ENCODE results near the gene PPIE. TPM values are rescaled to one million over a fixed set of nuclear protein-coding genes. Genes with fewer than 3 reads are reported as not detected.

PPIE gene
- total RNA-seq, 1 experiment from 2014 or later, result 73.8 TPM

GRCh38 chr1:39690794-39691382 lies 47.8 kb upstream of the PPIE start:
- H2AFZ ChIP-seq (ENCODE audit: low read depth, low read length, poor library complexity, severe bottlenecking), result no peak overlapping the region
- intact Hi-C loops (cut with micrococcal nuclease), result no loop called here

GRCh38 chr1:39691383-39692151 lies 47.1 kb upstream of the PPIE start, which contains the start of gene HPCAL4:
HPCAL4 (minus strand) TSS chr1:39691433; CDS start chr1:39684603, 6,830 bp downstream.
- Histone ChIP-seq H2AFZ (ENCODE audit: low read depth, low read length, poor library complexity, severe bottlenecking) (peak within 1 kb of the TSS; percentile 82), H3K36me3 (ENCODE audit: control insufficient read depth in 1 of 2, insufficient read depth in 2 of 2, low read length in 2 of 2) (no peaks in the 10 kb centered on the region), H3K79me2 (ENCODE audit: insufficient read depth, low read length) (no peaks in the 10 kb centered on the region), H3K4me2 (ENCODE audit: low read length) (peak within 1 kb of the TSS; percentile 88), H3K27ac (ENCODE audit: low read depth, low read length) (no peak within 1 kb of the TSS; the same call in 1 of the 2 replicates), H3K4me1 (ENCODE audit: control insufficient read depth in 1 of 2, insufficient read depth in 2 of 2, low read length in 2 of 2) (peaks cover 3 to 20% of the 10 kb centered on the region in 2 experiments; a peak in 2 of 4 replicates), H3K27me3 (ENCODE audit: insufficient read depth, low read length) (0 out of 2 replicates have a peak, but pooled peaks cover 4% of the 10 kb centered on the region), H3K9ac (ENCODE audit: low read length) (peak within 1 kb of the TSS; percentile 44), H3K9me3 (ENCODE audit: control insufficient read depth in 1 of 2, insufficient read depth in 1 of 2, low read depth in 1 of 2, low read length in 2 of 2) (no peaks in the 10 kb centered on the region), H3K9me2 (ENCODE audit: insufficient read depth) (no peaks in the 10 kb centered on the region), H3K4me3 (replicated peaks in 1 of 2; ENCODE audit: low read depth in 1 of 2, low read length in 2 of 2) (peak within 1 kb of the TSS; percentile 48 to 59), H4K20me1 (ENCODE audit: insufficient read depth) (no peaks in the 10 kb centered on the region)
- ChIA-PET RAD21 (ENCODE audit: low non-redundant PET in 1 of 2, low total read pairs in 2 of 2, uncharacterized antibody in 2 of 2, unreplicated experiment in 2 of 2) (no interaction called here), POLR2A (interaction anchor here (0.8 kb wide), 1 partner anchor 10 kb away, joined by 3 read pairs; no protein-coding TSS in a partner anchor), CTCF (interaction anchor here (1.0 to 1.5 kb wide), 4 partner anchors 10 to 85 kb away, joined by 5 to 10 read pairs (median 6); no protein-coding TSS in a partner anchor)
- intact Hi-C loops (cut with micrococcal nuclease), result no loop called here
- peak; percentile 100 for ATAC-seq
- DNase-seq (ENCODE audit: low read depth, low spot score), result peak; percentile 74
- no TSS peak for BruUV-seq (replicated peaks)
- no peak for TF ChIP-seq EZH2phosphoT487 (IDR thresholded peaks at IDR 0.05; ENCODE audit: borderline replicate concordance)
- TF ChIP-seq SIN3A (IDR thresholded peaks at IDR 0.05; ENCODE audit: low read depth), result no peak
- TF ChIP-seq ZFX (IDR thresholded peaks at IDR 0.05), result no peak
- TF ChIP-seq ELF1 (IDR thresholded peaks at IDR 0.05; ENCODE audit: borderline replicate concordance, low read depth), result no peak
- TF ChIP-seq MAX (IDR thresholded peaks at IDR 0.05), result no peak; the same call in 1 of the 2 replicates
- TF ChIP-seq SRF (IDR thresholded peaks at IDR 0.05; ENCODE audit: low read depth), result no peak
- TF ChIP-seq ZNF274 (IDR thresholded peaks at IDR 0.05; ENCODE audit: low read depth, low read length), result no peak
- no peak for TF ChIP-seq CTCF (IDR thresholded peaks at IDR 0.05 in 2 of 3, conservative IDR thresholded peaks at IDR 0.05 in 1 of 3; ENCODE audit: borderline replicate concordance in 1 of 3, insufficient read depth in 1 of 3, low read depth in 2 of 3, low read length in 2 of 3)
- no peak for TF ChIP-seq POLR2AphosphoS5 (IDR thresholded peaks at IDR 0.05; ENCODE audit: low read depth, low read length)
- TF ChIP-seq SP1 (IDR thresholded peaks at IDR 0.05; ENCODE audit: low read depth), result no peak
- no peak for TF ChIP-seq POLR2A (IDR thresholded peaks at IDR 0.05; ENCODE audit: borderline replicate concordance, extremely low read depth, insufficient read depth, insufficient read length)
- no peak for TF ChIP-seq TCF7L2 (IDR thresholded peaks at IDR 0.05; ENCODE audit: borderline replicate concordance, extremely low read depth, insufficient read depth, insufficient read length)
- TF ChIP-seq EZH2 (IDR thresholded peaks at IDR 0.05), result no peak
- TF ChIP-seq EGR1 (IDR thresholded peaks at IDR 0.05; ENCODE audit: low read depth), result no peak

More at GRCh38 chr1:39690794-39691382, 47.8 kb upstream of the PPIE start:
- ChIA-PET RAD21 (ENCODE audit: low non-redundant PET in 1 of 2, low total read pairs in 2 of 2, uncharacterized antibody in 2 of 2, unreplicated experiment in 2 of 2) (no interaction called here), CTCF (interaction anchor here (1.0 to 1.5 kb wide), 4 partner anchors 11 to 85 kb away, joined by 5 to 10 read pairs (median 6); no protein-coding TSS in a partner anchor), POLR2A (interaction anchor here (0.8 kb wide), 1 partner anchor 10 kb away, joined by 3 read pairs; no protein-coding TSS in a partner anchor)
- H3K4me2 ChIP-seq (ENCODE audit: low read length), result peak overlapping the region; percentile 88
- no peaks in the 10 kb centered on the region for H3K36me3 ChIP-seq (ENCODE audit: control insufficient read depth in 1 of 2, insufficient read depth in 2 of 2, low read length in 2 of 2)
- BruUV-seq (replicated peaks), result no TSS peak
- H4K20me1 ChIP-seq (ENCODE audit: insufficient read depth), result no peaks in the 10 kb centered on the region
- H3K27me3 ChIP-seq (ENCODE audit: insufficient read depth, low read length), result 0 out of 2 replicates have a peak, but pooled peaks cover 4% of the 10 kb centered on the region
- no peaks in the 10 kb centered on the region for H3K9me2 ChIP-seq (ENCODE audit: insufficient read depth)
- peaks cover 3 to 20% of the 10 kb centered on the region in 2 experiments; a peak in 2 of 4 replicates for H3K4me1 ChIP-seq (ENCODE audit: control insufficient read depth in 1 of 2, insufficient read depth in 2 of 2, low read length in 2 of 2)
- TF ChIP-seq POLR2AphosphoS5 (IDR thresholded peaks at IDR 0.05; ENCODE audit: low read depth, low read length) (peak; percentile 68), POLR2A (IDR thresholded peaks at IDR 0.05; ENCODE audit: borderline replicate concordance, extremely low read depth, insufficient read depth, insufficient read length) (no peak), MAX (IDR thresholded peaks at IDR 0.05) (peak; percentile 23; the same call in 1 of the 2 replicates), RAD21 (IDR thresholded peaks at IDR 0.05; ENCODE audit: low read depth) (no peak)
- no peaks in the 10 kb centered on the region for H3K79me2 ChIP-seq (ENCODE audit: insufficient read depth, low read length)
- peak overlapping the region; percentile 48 to 59 for H3K4me3 ChIP-seq (replicated peaks in 1 of 2; ENCODE audit: low read depth in 1 of 2, low read length in 2 of 2)
- H3K27ac ChIP-seq (ENCODE audit: low read depth, low read length), result no peak overlapping the region; the same call in 1 of the 2 replicates
- H3K9ac ChIP-seq (ENCODE audit: low read length), result peak overlapping the region; percentile 44
- DNase-seq (ENCODE audit: low read depth, low spot score), result no peak
- peak; percentile 65 for ATAC-seq
- no peaks in the 10 kb centered on the region for H3K9me3 ChIP-seq (ENCODE audit: control insufficient read depth in 1 of 2, insufficient read depth in 1 of 2, low read depth in 1 of 2, low read length in 2 of 2)

Measured in HCT116 (cell line).